PFSK-1 (cell line): ENCODE results near the gene DACT2.

Experiments
- FOXP2 ChIP-seq: optimal IDR thresholded peaks from 2 replicates; pipeline ENCODE3; 2011; ENCODE audit warnings: borderline replicate concordance, control low read depth, inconsistent platforms; ENCODE audit not compliant: insufficient read depth; ENCODE audit errors: extremely low read length, extremely low read depth
- POLR2AphosphoS5 ChIP-seq: IDR thresholded peaks from 2 replicates; pipeline ENCODE4 v1.6.1; 2012; ENCODE audit warnings: low read depth, mild to moderate bottlenecking, control low read depth, low read length, moderate library complexity
- SIN3A ChIP-seq: IDR thresholded peaks from 2 replicates; pipeline ENCODE4 v1.6.1; 2012; ENCODE audit warnings: mild to moderate bottlenecking, low read length, moderate library complexity, borderline replicate concordance; ENCODE audit not compliant: insufficient read depth
- TAF1 ChIP-seq: IDR thresholded peaks from 2 replicates; pipeline ENCODE4 v1.6.1; 2012; ENCODE audit warnings: low read length, control low read depth, borderline replicate concordance; ENCODE audit not compliant: insufficient read depth
- TF ChIP-seq, protein P1 (sequence below), 2 experiments: IDR thresholded peaks; 2 replicates each; pipeline versions ENCODE4 v1.6.1 to v1.8.0; 2011 to 2012; ENCODE audit warnings: low read depth in 2 of 2, low read length in 2 of 2, control low read depth in 1 of 2, inconsistent platforms in 1 of 2, mild to moderate bottlenecking in 1 of 2, moderate library complexity in 1 of 2; ENCODE audit not compliant: insufficient read depth in 1 of 2

DACT2 gene

DNA sequence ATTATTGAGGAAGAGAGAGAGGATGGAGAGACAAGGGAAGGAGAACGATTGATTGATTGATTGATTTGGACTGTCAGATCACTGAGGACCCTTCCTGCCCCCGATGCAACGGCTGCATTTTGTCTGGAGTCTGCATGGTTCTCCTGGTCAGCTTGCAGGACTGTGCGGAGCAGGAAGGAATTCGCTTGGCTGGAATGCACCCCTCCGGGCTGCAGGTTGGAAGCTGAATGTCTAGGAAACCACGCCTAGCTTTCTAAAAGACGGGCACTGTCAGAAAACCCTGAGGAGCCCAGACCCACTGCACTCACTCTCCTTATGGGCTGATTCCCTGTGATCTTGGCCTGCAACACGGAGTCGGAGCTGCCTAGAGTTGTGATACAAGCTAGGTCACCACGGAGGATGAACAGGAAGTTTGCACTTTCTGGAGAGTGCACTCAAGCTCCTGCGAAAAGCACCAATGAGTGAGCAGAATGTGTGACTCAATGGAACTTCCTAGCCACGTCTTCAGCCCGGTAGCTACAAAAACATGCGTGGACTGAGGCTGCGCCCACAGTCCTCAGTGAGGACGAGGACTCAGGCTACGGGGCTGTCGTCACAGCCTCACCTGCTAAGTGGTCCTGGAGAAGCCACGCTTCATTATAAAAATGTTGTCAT, 14.4 kb downstream of the DACT2 start:
- no peak for TF ChIP-seq TAF1
- TF ChIP-seq POLR2AphosphoS5, result no peak
- no peak for TF ChIP-seq FOXP2
- TF ChIP-seq, protein P1, sequence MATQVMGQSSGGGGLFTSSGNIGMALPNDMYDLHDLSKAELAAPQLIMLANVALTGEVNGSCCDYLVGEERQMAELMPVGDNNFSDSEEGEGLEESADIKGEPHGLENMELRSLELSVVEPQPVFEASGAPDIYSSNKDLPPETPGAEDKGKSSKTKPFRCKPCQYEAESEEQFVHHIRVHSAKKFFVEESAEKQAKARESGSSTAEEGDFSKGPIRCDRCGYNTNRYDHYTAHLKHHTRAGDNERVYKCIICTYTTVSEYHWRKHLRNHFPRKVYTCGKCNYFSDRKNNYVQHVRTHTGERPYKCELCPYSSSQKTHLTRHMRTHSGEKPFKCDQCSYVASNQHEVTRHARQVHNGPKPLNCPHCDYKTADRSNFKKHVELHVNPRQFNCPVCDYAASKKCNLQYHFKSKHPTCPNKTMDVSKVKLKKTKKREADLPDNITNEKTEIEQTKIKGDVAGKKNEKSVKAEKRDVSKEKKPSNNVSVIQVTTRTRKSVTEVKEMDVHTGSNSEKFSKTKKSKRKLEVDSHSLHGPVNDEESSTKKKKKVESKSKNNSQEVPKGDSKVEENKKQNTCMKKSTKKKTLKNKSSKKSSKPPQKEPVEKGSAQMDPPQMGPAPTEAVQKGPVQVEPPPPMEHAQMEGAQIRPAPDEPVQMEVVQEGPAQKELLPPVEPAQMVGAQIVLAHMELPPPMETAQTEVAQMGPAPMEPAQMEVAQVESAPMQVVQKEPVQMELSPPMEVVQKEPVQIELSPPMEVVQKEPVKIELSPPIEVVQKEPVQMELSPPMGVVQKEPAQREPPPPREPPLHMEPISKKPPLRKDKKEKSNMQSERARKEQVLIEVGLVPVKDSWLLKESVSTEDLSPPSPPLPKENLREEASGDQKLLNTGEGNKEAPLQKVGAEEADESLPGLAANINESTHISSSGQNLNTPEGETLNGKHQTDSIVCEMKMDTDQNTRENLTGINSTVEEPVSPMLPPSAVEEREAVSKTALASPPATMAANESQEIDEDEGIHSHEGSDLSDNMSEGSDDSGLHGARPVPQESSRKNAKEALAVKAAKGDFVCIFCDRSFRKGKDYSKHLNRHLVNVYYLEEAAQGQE (IDR thresholded peaks at IDR 0.05; ENCODE audit: insufficient read depth in 1 of 2, low read depth in 2 of 2, low read length in 2 of 2), result no peak
- TF ChIP-seq SIN3A, result no peak

DNA sequence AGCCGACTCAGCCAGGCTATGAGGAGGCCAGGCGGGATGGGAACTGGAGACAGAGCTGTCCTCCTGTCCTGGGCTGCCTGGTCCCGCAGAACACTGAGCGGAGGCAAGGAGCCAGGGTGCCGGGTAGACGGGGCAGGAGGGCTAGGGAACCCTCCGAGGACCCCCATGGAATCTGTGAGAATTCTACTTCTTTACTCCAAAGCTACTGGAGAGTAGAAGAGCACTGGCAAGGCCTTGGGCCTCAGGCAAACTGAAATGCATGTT, 14.9 kb downstream of the DACT2 start:
- TF ChIP-seq POLR2AphosphoS5 (no peak), SIN3A (no peak)

DNA sequence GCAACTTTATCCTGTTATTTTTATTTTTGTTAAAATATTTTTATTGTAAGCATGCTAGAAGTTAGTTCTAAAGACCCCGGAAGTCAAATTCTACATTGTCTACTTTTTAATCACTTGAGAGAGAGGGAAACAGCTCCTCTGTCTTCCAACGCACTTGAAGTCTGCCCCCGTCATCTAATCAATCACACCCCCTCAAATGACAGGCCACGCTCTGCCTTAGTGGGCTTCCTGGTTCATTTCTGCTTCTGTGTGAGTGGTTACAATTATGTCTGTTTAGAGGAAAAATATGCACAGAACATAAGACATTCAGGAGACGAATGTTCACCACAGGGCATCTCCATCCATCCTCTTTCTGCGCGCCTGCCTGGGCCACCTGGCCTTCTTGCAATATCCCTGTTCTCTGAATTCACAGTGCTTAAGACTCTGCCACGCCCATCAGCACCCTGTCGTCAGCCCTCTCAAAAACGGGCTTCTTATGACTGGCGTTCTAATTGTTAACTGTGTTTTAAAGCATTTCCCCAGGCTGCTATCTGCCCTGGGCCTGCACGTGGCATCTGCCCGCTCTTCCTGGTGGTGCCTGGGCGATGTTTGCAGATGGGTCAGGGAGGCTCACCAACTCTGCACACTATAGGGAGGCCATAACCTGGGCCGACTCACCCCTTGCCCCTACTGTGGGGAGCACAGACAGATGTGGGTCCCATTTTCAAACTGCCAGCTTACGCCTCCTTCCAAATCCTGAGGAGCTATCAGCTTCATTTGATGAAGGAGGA, 15.4 kb downstream of the DACT2 start:
- TF ChIP-seq, protein P1 (IDR thresholded peaks at IDR 0.05; ENCODE audit: insufficient read depth in 1 of 2, low read depth in 2 of 2, low read length in 2 of 2), result no peak
- TF ChIP-seq SIN3A (no peak), TAF1 (no peak), POLR2AphosphoS5 (no peak), FOXP2 (no peak)

DNA sequence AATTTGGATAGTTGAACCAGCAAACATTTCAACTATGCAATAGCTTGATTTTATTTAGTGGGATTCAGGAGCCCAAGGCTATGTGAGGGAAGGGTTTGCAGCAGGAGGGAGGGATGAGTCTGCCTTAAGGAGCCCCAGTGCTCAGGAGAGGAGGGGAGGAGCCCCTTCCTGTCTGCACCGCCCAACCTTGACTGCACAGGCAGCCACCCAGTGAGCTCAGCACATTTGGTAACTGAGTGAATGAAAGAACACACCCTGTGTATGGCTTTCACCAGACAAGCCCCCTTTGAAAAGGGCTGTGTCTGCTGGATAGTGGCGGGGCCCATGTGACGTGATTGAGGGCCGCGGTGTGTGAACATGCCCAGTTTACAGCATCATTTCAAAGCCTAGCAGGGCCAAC, 17.0 kb downstream of the DACT2 start:
- no peak for TF ChIP-seq FOXP2
- TF ChIP-seq SIN3A, result no peak
- TF ChIP-seq, protein P1 (IDR thresholded peaks at IDR 0.05; ENCODE audit: insufficient read depth in 1 of 2, low read depth in 2 of 2, low read length in 2 of 2), result no peak

DNA sequence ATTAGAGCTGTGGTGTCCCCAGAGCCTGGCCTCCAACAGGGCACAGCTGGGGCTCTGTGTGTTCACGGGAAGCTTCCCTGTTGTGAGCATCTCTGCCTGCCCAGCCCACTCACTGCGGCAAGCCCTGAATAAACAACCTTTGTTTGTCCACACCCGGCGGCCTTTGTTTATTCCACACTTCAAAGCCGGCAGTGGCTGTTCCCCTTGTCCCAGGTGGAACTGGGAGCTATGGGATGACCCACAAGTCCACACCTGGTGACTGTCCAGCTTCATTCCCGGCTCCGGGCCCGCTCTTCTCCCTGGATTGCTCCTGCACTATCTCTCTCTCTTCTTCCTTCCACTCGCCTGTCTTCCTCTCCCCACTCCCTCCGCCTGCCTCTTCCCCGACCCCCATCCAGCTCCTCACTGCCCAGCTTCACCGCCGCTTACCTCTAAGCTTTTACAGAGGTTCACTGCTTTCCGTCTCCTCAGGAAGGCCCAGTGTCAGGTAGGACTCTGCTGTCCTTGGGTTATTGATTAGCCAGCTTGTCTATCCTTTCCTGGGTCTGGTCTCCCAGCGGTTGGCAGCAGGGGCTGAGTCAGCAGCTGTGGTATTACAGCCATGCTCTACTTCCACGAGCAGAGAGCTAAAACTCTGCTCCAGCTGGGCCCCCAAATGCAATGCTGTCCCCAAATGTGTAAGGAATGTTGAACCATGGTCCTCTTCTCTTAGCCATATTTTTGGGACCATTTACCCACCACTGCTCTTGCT, 17.8 kb downstream of the DACT2 start:
- TF ChIP-seq TAF1 (no peak), POLR2AphosphoS5 (no peak), FOXP2 (no peak), SIN3A (no peak)
- TF ChIP-seq, protein P1 (IDR thresholded peaks at IDR 0.05; ENCODE audit: insufficient read depth in 1 of 2, low read depth in 2 of 2, low read length in 2 of 2), result no peak
